Stromal cell of bone marrow (primary cell): Measurements from ENCODE around the gene CSAD.

Source experiments
- DNase-seq: peaks from one replicate; pipeline ENCODE4 v3.0.0-alpha.2; 2012; ENCODE audit warnings: low read depth

Gene CSAD, protein sequence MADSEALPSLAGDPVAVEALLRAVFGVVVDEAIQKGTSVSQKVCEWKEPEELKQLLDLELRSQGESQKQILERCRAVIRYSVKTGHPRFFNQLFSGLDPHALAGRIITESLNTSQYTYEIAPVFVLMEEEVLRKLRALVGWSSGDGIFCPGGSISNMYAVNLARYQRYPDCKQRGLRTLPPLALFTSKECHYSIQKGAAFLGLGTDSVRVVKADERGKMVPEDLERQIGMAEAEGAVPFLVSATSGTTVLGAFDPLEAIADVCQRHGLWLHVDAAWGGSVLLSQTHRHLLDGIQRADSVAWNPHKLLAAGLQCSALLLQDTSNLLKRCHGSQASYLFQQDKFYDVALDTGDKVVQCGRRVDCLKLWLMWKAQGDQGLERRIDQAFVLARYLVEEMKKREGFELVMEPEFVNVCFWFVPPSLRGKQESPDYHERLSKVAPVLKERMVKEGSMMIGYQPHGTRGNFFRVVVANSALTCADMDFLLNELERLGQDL

DNA sequence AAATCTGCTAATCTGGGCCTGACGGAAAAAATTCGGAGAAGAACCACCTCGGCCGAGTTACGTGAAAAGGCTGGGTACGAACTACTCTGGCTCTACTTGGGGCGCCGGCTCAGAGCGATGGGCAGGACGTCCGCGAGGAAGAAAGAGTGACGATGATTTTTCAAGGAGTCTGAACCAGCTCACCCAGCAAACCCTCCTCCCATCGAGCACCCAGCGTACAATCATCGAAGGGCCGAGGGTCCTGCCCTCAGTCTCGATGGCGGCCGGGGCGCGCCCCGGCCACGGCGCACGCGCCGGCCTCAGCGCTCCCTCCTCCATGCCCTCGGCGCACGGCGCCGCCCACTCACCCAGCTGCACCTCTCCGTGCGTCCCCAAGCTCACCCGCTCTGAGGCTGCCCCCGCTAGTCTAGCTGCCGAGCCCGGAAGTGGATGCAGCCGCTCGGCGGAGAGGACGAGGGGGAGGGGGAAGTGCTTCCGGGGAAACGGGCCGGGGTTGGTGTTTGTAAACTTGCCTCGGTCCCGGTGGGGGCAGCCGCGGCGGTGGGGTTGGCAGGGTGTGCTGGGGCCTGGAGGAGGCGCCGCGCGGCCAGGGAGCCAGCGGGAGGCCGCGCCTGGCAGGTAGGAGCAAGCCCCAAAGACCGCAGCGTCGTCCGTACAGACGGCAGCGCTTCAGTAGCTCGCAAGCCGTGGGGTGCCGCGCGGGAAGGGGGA, at the start of gene CSAD, which contains the start of gene ZNF740:
Gene CSAD, minus strand, starts transcription at position 706 of the 711 bp plus-strand sequence. CDS start 7,455 bp downstream, outside the sequence.
Gene ZNF740, plus strand, starts transcription at position 503 of the 711 bp plus-strand sequence. CDS start 1,262 bp downstream, outside the sequence.
- DNase-seq: peak; percentile 96

DNA sequence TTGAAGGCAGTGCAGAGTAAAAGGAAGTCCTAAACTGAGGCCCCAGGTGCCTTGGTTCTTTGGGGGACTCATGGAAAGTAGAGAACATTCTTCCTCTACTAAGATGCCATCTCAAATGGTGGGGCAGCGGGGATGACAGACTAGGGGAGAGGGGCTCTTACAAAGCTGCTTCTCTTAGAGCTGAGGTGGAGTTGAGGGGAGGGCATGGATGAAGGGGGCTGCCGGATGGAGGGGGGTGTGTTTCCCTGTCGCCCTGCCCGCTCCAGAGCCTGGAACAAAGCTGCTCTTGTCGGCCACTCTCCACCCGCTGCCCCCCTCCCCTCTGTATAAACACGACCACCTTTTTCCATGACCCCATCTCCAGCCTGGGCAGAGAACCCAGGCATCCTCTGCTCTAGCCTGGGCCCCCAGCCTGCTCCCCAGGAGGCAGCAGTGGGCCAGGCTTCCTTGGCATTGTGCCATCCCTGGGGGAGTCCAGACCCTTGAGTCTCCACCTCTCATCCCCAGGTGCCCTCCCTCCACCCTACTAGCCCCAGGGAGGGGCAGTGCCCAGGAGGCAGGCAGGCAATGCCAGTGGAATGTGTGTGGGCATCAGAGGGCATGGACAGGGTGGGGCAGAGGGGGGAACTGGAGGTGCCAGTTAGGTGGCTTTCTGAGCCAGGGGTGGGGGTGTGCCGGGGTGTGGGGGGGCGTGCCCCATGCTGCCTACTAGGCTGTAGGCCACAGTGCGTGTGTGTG, 49.6 kb upstream of the CSAD start:
- no peak for DNase-seq

DNA sequence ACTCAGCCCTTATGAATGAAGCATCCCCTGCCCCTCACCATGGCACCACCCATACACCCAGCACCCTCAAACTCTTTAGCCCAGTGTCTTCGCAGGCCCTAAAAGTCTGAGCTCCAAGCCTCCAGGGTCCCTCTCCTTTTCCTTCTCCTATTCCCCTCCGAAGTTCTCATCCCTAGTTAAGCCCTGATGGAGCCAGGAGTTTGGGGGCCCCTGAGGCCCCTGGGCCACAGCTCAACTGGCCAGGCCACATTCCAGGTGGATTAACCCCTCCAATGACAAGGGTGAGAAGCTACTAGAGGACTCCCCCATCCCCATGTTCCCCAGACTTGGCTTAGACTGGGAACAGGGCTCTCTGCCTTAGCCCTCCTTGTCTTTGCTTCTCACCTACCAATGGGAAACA, 48.7 kb upstream of the CSAD start:
- no peak for DNase-seq

DNA sequence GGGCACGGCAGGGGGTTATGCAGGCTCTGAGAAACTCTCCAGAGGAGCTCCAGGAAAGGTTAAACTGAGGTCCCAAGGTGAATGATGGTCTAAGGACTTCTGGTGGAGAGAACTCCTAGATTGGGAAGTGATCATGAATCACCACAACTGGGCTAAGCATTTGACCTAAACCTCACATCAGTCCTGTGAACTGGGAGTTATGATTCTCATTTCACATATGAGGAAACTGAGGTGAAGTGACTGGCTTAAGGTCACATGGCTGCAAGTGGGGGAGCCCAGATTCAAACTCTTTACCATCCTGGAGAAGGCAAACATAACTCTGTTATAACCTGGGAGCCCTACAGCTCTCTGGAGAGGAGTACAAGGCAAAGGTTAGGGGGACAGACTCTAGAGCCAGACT, 47.1 kb upstream of the CSAD start:
- no peak for DNase-seq

DNA sequence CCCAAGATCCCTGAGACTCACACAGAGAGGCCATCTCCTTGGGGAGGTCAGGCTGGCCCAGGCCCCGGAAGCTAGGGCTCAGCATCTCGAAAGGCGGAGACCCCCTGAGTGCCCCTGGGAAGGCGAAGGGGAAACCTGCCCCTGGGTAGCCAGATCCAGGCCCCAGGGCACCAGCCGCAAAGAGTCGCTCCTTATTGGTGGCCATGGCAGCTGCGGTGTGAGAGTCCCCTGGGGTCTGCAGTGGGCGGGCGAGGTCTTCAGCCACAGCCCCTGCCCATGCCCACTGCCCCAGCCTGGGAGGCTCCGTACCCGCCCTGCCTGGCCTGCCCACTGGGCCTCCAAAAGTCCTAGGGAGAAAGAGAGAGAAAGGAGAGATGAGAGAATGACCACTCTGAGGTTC, 46.6 kb upstream of the CSAD start:
- no peak for DNase-seq

DNA sequence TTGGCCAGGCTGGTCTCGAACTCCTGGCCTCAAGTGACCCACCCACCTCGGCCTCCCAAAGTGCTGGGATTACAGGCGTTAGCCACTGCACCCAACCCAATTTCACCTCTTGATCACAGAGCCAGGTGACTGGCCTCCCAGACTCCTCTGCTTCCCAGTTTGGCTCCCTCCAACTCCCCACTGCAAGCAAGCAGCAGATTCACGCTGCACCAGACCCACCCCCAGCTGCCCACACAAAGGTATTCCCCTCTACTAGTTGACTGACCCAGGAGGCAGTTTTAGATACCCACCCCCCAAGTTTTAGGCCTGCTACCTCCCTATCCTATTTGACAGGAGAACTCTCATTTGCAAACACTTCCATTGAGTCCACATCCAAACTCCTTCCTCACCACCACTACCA, 46.1 kb upstream of the CSAD start:
- DNase-seq: no peak

DNA sequence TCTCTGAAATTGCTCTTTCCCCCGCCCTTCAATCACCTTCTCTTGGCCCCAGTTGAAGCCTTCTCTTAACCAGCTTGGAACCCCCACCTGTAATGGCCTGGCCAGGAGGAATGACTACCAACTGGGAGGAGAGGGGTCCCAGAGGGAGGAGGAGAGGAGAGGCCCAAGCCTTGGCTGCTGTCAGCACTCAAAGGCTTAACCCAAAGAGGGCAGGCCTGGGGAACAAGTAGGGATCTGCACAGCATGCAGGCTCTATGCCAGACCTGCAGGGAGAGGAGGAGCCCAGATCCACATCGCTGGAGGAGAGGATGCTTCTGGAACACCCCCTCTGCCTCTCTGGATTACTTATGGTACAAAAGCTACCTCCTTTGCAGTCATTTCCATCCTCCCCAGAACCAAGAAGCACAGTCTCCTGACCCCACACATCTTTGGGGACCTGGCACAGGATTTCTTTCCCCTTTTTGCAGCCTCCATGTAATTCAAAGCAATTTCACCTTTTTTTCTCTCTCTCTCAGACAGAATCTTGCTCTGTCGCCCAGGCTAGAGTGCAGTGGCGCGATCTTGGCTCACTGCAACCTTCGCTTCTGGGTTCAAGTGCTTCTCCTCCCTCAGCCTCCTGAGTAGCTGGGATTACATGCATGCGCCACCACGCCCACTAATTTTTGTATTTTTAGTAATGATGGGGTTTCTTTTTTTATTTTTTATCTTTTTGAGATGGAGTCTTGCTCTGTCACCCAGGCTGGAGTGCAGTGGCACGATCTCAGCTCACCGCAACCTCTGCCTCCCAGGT, 45.1 kb upstream of the CSAD start:
- DNase-seq: no peak

DNA sequence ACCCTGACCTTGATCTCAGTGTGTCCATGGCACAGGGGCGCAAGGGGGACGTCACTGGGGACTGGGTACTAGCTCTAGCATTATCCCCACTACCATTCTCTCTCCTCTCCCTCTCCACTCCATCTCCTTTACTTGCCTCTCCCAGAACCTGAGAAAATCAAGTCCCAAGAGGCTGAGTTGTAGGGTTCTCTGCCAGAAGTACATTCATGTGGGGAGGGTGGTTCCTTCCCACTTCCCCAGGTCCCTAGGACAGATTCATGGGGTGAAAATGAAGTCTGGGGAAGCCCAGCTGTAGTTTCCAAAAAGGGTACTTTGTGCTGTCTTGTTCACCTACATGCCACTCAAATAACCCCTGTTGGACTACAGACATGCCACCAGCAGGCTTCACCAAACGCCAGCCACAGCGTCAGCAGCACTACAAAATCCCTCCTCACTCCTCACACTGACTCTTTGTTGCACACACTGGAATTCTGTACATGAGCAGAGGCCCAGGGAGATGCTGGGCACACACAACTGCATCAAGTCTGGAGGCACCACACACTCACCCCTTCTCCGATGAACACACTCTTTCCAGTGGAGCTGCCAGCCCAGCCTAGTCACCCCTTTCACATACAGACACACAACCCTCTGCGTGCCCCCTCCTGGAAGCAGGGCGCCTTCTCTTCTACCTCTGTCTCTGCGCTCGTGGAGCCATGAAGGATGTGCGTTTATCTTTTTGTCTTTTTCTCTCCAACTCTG, 44.3 kb upstream of the CSAD start:
- no peak for DNase-seq

DNA sequence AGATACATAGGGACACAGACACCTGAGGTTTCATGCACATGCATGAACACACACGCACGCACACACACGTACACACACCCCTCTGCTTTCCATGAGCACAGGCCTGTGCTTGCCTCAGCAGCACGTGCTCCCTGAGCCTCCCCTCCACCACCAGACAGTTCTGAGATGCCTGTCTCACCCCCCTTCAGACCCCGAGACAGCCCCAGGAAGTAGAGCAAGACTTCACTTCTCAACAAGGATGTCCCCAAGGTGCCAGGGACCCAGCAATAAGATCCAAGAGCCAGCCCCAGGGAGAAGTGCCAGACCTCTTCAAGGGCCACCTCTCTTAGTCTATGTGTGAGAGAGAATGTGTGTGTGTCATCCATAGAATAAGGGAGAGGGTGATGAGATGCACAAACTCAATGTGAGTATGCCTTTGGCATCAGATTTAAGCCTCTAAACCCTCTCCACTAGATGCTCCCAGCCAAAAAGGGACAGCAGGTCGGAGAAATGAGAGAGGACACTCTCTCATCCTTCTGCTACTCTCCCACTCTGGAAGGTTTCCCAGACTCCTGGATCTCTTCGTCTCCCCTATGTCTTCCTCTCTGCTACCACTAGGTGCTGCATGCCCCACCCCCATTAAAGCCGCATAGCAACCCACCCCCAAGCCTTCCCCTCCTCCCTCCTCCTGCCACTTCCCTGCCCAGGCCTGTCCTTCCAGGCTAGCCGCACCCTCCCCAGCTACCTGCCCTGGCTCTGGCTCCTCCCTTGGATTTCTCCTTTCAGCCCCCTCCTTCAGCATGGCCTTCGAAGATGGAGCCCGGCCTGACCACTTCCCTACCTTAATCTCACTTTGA, 43.6 kb upstream of the CSAD start:
- no peak for DNase-seq

DNA sequence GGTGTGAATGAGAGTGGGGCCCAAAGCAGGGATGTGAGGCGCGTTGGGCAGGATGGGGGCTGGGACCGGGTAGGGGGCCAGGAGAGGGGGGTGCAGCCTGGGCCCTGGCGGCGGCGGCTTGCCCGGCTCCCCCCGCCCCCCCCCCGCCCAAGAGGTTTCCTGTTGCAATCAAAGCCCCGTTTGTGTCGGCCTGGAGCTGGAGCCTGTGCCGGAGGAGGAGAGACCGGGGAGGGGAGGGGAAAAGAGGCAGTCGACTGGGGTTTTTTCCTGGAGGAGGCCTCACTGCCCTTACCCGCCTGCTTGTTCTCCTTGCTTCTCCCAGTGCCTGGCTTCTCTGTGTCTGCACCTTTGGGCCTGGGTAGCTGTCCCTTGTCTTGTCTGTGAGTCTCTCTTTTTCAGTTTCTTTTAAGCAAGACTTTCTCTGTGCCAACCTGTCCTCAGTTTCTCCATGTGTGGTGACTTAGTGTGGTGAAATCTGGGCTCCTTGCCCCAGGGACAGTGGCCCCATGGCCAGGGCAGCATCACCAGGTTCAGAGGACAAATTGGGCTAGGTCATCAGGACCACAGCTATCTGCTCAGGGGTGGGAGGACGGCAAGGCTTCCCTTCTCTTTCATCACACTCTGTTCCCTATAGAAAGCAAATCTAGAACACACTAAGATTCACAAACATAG, 42.8 kb upstream of the CSAD start:
- DNase-seq: no peak

DNA sequence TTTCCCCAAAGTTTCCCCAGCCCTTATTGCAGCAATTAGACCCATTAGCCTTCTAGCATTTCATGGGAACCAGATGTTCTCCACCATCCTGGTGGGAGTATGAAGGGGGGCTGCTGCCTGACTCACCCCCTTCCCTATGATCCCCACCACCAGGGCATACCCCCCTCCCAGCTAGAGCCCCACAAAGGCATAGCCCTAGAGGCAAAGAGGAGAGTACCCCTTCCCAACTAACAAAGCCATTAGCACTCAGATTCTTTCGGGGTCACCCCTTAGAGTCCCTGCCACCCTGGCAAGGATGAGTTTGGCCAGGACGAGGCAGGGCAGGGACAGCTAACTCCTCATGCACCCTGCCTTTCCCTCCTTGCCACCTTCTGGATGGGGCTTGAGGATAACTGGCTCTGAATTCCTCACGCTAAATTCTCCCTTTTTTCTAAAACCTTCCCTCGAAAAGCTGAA, 42.1 kb upstream of the CSAD start:
- no peak for DNase-seq

DNA sequence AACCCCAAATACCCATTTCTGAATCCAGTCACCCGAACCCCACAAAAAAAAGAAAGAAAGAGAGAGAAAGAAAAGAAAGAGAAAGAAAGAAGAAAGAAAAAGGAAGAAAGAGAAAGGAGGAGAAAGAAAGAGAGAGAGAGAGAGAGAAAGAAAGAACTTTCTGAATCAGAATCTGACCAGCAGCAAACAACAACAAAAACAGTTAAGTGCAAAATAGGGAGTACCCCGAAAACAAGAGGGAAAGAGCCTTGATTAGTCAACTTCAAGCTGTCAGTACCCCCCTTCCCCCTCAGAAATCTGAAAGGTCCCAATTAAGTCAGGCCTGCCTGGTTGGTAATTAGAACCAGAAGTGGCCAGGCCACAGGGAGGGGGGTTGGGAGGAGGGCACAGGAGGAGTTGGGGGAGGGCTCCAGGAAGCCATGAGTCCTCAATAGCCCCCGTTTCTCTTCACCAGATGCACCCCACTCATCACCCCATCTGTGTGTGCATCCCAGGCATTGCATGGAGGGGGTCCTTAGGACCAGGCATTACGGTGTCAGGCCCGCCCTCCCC, 41.5 kb upstream of the CSAD start:
- DNase-seq: no peak

DNA sequence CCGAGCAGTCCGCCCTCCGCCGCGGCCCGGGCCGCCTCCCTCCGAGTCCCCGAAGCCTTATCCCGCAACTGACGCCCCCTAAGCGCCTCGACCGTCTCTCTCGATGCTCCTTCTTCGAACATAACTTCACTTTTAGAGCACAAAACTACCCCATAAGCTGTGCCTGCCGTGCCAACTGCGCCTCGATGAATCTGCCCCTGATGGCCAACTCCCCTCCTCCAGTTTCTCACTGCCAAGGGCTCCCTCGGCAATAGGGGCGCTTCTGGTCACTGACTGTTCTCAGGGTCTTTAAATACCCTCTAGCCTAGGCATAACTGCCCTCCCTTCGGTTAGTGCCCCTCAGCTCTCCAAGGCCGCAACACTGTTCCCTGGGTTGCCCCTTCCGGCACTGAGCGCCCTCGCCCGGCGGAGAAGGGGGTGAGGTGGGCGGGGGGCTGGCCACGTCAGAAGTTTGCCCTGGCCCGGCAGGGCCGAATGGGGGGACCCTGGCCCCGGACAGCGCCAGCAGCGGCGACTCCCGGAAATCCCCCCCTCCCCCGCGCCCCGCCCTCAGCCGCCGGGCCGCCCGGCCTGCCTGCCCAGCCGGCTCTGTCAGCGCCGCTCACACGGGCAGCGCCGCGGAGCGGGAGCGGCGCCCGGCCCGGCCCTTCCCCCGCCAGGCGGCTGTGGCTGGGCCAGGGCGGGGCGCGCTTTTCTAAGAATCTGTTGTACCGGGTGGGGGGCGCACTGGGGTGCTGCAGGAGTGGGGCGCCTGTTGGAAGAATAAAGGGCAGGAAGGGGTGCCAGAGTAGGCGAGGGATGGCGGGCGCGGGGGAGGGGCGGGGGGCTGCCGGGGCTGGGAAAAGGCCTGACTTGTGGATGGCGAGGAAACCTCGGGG, 40.7 kb upstream of the CSAD start:
- no peak for DNase-seq

DNA sequence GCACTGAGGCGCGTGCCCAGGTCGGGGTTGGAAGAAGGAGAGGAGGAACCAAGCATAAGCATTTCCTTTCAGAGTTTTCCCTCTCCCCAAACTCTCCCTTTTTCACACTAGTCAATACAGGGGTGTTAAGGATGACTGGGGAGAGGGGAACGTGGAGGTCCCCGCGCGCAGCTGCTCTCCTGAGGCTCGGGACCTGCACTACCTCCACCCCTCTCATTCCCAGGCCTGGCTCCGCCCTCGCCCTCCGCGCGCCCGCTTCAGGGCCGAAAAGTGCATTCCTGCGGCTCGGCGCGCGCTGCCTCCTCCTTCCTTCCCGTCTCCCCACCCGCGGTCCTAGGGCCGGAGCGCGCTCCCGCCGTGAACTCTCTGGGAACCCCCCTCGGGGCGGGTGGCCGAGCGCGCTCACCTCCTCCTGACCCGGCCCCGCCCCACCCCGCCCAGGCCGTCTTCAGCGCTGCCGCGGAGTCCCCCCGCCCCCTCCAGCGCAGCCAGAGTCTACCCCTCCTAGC, 40.0 kb upstream of the CSAD start:
- DNase-seq: peak; percentile 88

DNA sequence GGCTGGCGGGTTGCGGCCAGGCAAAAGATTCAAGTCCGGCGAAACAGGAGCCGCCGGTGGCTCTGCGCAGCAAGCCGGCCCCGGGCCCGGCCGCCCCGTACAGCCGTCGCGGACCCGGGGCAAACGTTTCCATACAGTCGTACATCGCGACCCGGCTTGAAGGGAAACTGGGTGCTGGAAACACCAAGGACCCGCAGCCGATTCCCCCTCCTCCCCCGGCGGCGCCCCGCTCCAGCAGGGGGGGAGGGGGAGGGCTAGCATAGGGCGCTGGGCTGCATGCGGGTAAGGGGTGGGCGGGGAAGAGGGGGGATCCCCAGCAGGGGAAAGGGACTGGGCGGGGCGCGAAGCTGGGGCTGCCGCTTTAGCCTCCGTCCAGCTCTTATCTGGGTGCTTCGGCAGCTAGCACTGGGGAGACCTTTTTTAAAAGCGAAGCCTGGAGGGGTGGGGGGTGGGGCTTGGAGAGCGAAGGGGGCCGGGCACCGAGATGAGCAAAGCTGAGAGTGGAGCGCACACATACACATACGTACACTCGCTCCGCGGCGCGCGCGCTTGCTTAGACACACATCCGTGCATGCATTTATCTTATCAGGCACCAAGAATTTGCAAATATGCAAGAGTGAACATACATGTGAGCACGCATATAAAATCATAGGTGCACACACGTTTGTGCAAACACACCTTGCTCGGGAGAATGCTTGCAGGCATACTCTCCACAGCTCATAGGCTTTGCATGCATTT, 39.4 kb upstream of the CSAD start:
- DNase-seq: peak; percentile 59

DNA sequence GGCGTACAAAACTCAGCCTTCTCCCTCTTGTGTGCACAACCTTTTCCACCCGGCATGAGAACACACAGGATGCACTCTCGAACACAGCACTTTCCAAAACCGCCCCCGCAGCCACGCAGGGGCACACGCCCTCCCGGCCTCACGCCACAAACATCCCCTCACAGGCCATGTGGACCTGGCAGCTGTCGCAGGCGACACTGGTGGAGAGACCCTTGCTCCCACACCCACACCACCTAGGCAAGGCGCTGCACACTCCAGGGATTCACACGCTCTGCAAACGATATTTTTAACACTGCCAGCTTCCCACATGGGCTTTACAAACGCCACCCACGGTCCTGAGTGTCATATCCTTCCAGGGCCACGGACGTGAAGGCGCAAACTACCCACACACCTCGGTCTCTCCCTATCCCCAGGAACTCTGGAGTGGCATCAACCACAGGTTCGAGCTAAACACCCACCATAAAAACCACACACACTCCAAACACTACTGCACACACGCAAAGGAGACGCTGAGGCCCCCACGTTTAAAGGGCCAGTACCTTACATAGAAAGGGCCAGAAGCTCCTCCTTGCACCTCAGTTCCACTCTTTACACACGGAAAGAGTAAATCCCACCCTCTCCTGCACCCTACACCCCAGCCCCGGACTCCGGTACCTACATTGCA, 38.7 kb upstream of the CSAD start:
- DNase-seq: no peak
